K562 (cell line): ENCODE data around the gene INVS. TPM values are rescaled to one million over a fixed set of nuclear protein-coding genes. Genes with fewer than 3 reads are reported as not detected.
A peak's percentile ranks its signal among the peaks of the same experiment; 100 is the strongest.

Source experiments
- ATAC-seq: fragments of 200-7000 bp; cut with Tn5 transposase; 3 replicates; pipeline ENCODE4 v1.9.1; 2020; ENCODE audit warnings: moderate library complexity
- BruUV-seq: library from RNA; stranded (reverse); fragments of 400-500 nt; replicated peaks from 2 replicates; lab custom pipeline; 2021; lab: Mats Ljungman, UMichigan
- CTCF ChIA-PET: fragments of 300-600 bp; formaldehyde crosslinking; extraction: SDS; loops from one replicate; lab custom pipeline; 2021; ENCODE audit warnings: low intra/inter-chr PET ratio; lab: Yijun Ruan, JAX
- POLR2A ChIA-PET: fragments of 300-600, 350-650 bp; sonication (Branson Sonifier 250); formaldehyde crosslinking; extraction: SDS; loops from one replicate; lab custom pipeline; 2021; ENCODE audit warnings: antibody characterized with exemption, inconsistent platforms; lab: Yijun Ruan, JAX
- DNase-seq, 4 experiments: peaks; one replicate each; pipeline versions ENCODE4 v3.0.0 to v3.0.0-alpha.2; 2011 to 2018; ENCODE audit warnings: low spot score in 3 of 4, mixed read lengths in 3 of 4; ENCODE audit errors: extremely low read depth in 1 of 4
- FAIRE-seq: peaks from 2 replicates; lab custom pipeline; 2011; peaks lifted over from hg19 to GRCh38; lab: Jason Lieb, UNC
- H2AFZ ChIP-seq: 2 replicates; pipeline ENCODE4 v1.6.0; 2011; ENCODE audit warnings: low read depth, low read length, control low read depth, inconsistent platforms
- H3K27ac ChIP-seq: fragments of 200-600 bp; 3 replicates; pipeline ENCODE4 v1.8.0; 2011; ENCODE audit warnings: low read depth, mild to moderate bottlenecking, control low read depth, inconsistent platforms, low read length, moderate library complexity, mixed read lengths; ENCODE audit errors: extremely low read depth
- H3K27me3 ChIP-seq, 2 experiments: fragments of 300-600 bp in 1 of 2; 2 replicates in 1 of 2; 3 replicates in 1 of 2; pipeline versions ENCODE4 v1.6.0 to v1.8.0; 2011; ENCODE audit warnings: inconsistent platforms in 2 of 2, low read length in 2 of 2, mild to moderate bottlenecking in 1 of 2, mixed read lengths in 1 of 2, moderate library complexity in 1 of 2; ENCODE audit not compliant: control insufficient read depth in 2 of 2, insufficient read depth in 2 of 2
- H3K36me3 ChIP-seq: fragments of 300-600 bp; 3 replicates; pipeline ENCODE4 v1.8.0; 2011; ENCODE audit warnings: mild to moderate bottlenecking, low read length, inconsistent platforms; ENCODE audit not compliant: control insufficient read depth, insufficient read depth
- H3K4me1 ChIP-seq, 2 experiments: fragments of 200-600 bp in 1 of 2; replicated peaks in 1 of 2; 2 replicates in 1 of 2; 3 replicates in 1 of 2; pipeline versions ENCODE4 v1.5.1 to v1.8.0; 2011; ENCODE audit warnings: inconsistent platforms in 2 of 2, low read length in 2 of 2, mild to moderate bottlenecking in 1 of 2, mixed read lengths in 1 of 2, moderate library complexity in 1 of 2; ENCODE audit not compliant: control insufficient read depth in 2 of 2, insufficient read depth in 2 of 2
- H3K4me2 ChIP-seq: 2 replicates; pipeline ENCODE4 v1.6.1; 2011; ENCODE audit warnings: low read length, control low read depth, inconsistent platforms, mixed read lengths; ENCODE audit not compliant: insufficient read depth
- H3K4me3 ChIP-seq: fragments of 200-600 bp; sonication (generic), shearing (Covaris generic); 2 replicates; pipeline ENCODE4 v1.5.1; 2016; ENCODE audit warnings: control low read depth, inconsistent platforms
- H3K79me2 ChIP-seq: fragments of 200-600 bp; 3 replicates; pipeline ENCODE4 v1.8.0; 2011; ENCODE audit warnings: low read length, inconsistent platforms; ENCODE audit not compliant: control insufficient read depth, insufficient read depth
- H3K9ac ChIP-seq, 2 experiments: 2 replicates each; pipeline versions ENCODE4 v1.6.0 to v1.6.1; 2011; ENCODE audit warnings: low read depth in 2 of 2, low read length in 2 of 2, control low read depth in 1 of 2, inconsistent platforms in 1 of 2, mild to moderate bottlenecking in 1 of 2, mixed read lengths in 1 of 2; ENCODE audit not compliant: insufficient read depth in 1 of 2
- H3K9me1 ChIP-seq: one replicate; pipeline ENCODE4 v1.6.0; 2011; ENCODE audit warnings: inconsistent platforms, mild to moderate bottlenecking, low read length, moderate library complexity; ENCODE audit not compliant: control insufficient read depth, insufficient read depth
- H3K9me3 ChIP-seq: replicated peaks from 2 replicates; pipeline ENCODE4 v1.5.1; 2011; ENCODE audit warnings: low read depth, low read length, inconsistent platforms; ENCODE audit not compliant: control insufficient read depth, insufficient read depth
- H4K20me1 ChIP-seq: replicated peaks from 2 replicates; pipeline ENCODE4 v1.6.1; 2011; ENCODE audit warnings: low read length, inconsistent platforms, mixed read lengths; ENCODE audit not compliant: control insufficient read depth, insufficient read depth
- E2F5 ChIP-seq: sonication (generic); formaldehyde crosslinking; IDR thresholded peaks from 2 replicates; pipeline ENCODE4 v1.8.0; 2022; ENCODE audit warnings: mild to moderate bottlenecking, missing genetic modification reagents
- EHMT2 ChIP-seq: fragments of 450-650 bp; IDR thresholded peaks from 2 replicates; pipeline ENCODE4 v1.6.1; 2018; ENCODE audit warnings: antibody characterized with exemption
- HES1 ChIP-seq: fragments of 450-650 bp; IDR thresholded peaks from 2 replicates; pipeline ENCODE4 v1.6.1; 2016; ENCODE audit warnings: low read depth, mild to moderate bottlenecking, moderate library complexity
- NFIC ChIP-seq: fragments of 450-650 bp; IDR thresholded peaks from 2 replicates; pipeline ENCODE4 v1.6.1; 2017; ENCODE audit warnings: mild to moderate bottlenecking, inconsistent platforms
- NUFIP1 ChIP-seq: fragments of 450-650 bp; IDR thresholded peaks from 2 replicates; pipeline ENCODE4 v1.6.1; 2018; ENCODE audit not compliant: partially characterized antibody
- POLR2A ChIP-seq: fragments of 450-650 bp; conservative IDR thresholded peaks from 2 replicates; pipeline ENCODE4 v1.6.1; 2016
- RERE ChIP-seq: sonication (generic); formaldehyde crosslinking; IDR thresholded peaks from 2 replicates; pipeline ENCODE4 v1.8.0; 2023; ENCODE audit warnings: missing genetic modification reagents, mild to moderate bottlenecking, borderline replicate concordance
- WGBS: fragments of 100-300 bp; shearing (Covaris generic); methylation state at CpG from one replicate; pipeline ENCODE4 v1.1.6; 2016; ENCODE audit warnings: low coverage, mixed read lengths; ENCODE audit not compliant: insufficient coverage; ENCODE audit errors: missing lambda C conversion rate; 5-methylcytosine and 5-hydroxymethylcytosine counted together
- in situ Hi-C: fragments of 300-500 bp; cut with MboI; formaldehyde crosslinking; loops from 4 replicates; pipeline ENCODE4 v1.15.0; 2018; ENCODE audit warnings: inconsistent platforms, mixed read lengths
- intact Hi-C: fragments of 100-400 bp; cut with micrococcal nuclease; formaldehyde crosslinking; loops from 2 replicates; pipeline ENCODE4 v1.14.2; 2022
- polyA plus RNA-seq, 8 experiments: library from polyadenylated mRNA; depleted of rRNA in 4 of 8; stranded (reverse) in 5 of 8; unstranded in 3 of 8; fragments of >200 nt; fragmentation: Nextera tagmentation in 2 of 8; fragmentation: Illumina TruSeq in 1 of 8; extraction: Ambion mirVana in 2 of 8; extraction: Trizol in 1 of 8; gene quantifications; 2 replicates each; pipeline versions ENCODE4 v1.2.1 to v1.2.3, GENCODE V29; 2011 to 2014; ENCODE audit warnings: inconsistent platforms in 1 of 8, missing spikeins in 1 of 8
- total RNA-seq, 7 experiments: library from RNA; depleted of rRNA in 6 of 7; stranded (reverse); fragments of >200 nt in 6 of 7; fragmentation: Illumina TruSeq in 2 of 7; extraction: Trizol in 2 of 7; gene quantifications; 2 replicates each; pipeline versions ENCODE4 v1.2.1 to v1.2.3, GENCODE V29; 2011 to 2021; ENCODE audit warnings: low replicate concordance in 1 of 7

INVS gene
- total and polyA plus RNA-seq, 9 of the 15 experiments (the other 6 are each of a cell fraction or from before 2014, with no cell fraction given), result 0.77 to 18.5 (median 10.0) TPM

GRCh38 chr9:100070104-100071041 lies 28.7 kb upstream of the INVS start:
- CTCF ChIA-PET, result no interaction called here
- peak overlapping the region; percentile 63 for H3K27ac ChIP-seq
- H3K27me3 ChIP-seq, result no peaks in the 10 kb centered on the region
- peaks cover 73% of the 10 kb centered on the region for H3K79me2 ChIP-seq
- 0 out of 3 replicates have a peak, but pooled peaks cover 2% of the 10 kb centered on the region for H3K36me3 ChIP-seq
- no peak overlapping the region for H3K4me3 ChIP-seq
- peak; percentile 86 for FAIRE-seq
- no peak overlapping the region for H2AFZ ChIP-seq
- H3K9me3 ChIP-seq, result no peaks in the 10 kb centered on the region
- ATAC-seq, result peak; percentile 83
- H3K4me2 ChIP-seq, result peak overlapping the region; percentile 54
- POLR2A ChIA-PET, result interaction anchor here (0.7 to 1.4 kb wide), 2 partner anchors 10 to 11 kb away, joined by 3 read pairs; no protein-coding TSS in a partner anchor
- no peaks in the 10 kb centered on the region for H4K20me1 ChIP-seq
- BruUV-seq, result no TSS peak
- peak; percentile 19 to 85 (median 40) for DNase-seq
- H3K9ac ChIP-seq, result peak overlapping the region in 1 of 2 experiments; percentile 36; a peak in 2 of 4 replicates
- H3K4me1 ChIP-seq, result peaks cover 27 to 44% of the 10 kb centered on the region in 2 experiments; a peak in 4 of 5 replicates
- in situ Hi-C loops (no loop called here), intact Hi-C loops (loop anchor here (2.0 to 5.0 kb wide), 3 partner anchors 16 to 43 kb away; partner anchors contain the start of genes ERP44 and INVS)
- WGBS, result 6% methylated on average over 2 of the region's 2 CpGs
- no peaks in the 10 kb centered on the region for H3K9me1 ChIP-seq
- TF ChIP-seq HES1, result 0 out of 2 replicates have a peak, but pooled peaks have one; percentile 10
- TF ChIP-seq EHMT2, result peak; percentile 66; the same call in 1 of the 2 replicates
- no peak for TF ChIP-seq RERE
- no peak for TF ChIP-seq POLR2A
- peak; percentile 88 for TF ChIP-seq NFIC
- no peak for TF ChIP-seq NUFIP1
- TF ChIP-seq E2F5 (CRISPR knock-in tag), result no peak
